PC-3 (cell line): ENCODE results near the gene RXRA.

Source experiments
- EZH2 ChIP-seq: fragments of 300-600 bp; sonication (generic); IDR thresholded peaks from one replicate; pipeline ENCODE4 v1.6.1; 2017; ENCODE audit warnings: antibody characterized with exemption, mild to moderate bottlenecking, low read length; ENCODE audit not compliant: unreplicated experiment
- TF ChIP-seq, protein P1 (sequence below): fragments of 300-600 bp; sonication (generic); conservative IDR thresholded peaks from 2 replicates; pipeline ENCODE4 v1.5.1; 2017; ENCODE audit warnings: antibody characterized with exemption, low read depth, mild to moderate bottlenecking, low read length

DNA sequence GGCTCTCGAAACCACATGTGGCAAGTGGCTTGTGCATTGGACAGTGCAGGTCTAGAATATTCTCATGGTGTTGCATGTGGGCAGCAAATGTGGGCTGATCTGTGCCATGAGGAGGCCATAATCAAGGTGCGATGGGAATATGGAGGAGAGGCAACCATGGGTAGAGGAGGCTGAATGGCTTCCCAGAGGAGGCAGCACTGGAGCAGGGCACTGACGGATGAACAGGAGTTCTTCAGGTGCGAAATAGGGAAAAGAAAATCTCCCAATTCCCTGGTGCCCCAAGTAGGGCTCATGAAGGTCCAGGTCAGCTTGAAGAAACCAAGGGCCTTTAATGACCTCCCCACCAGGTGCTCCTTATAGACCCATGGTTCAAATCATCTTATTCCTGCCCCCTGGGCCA is 126.5 kb downstream of the RXRA start:
- TF ChIP-seq, protein P1, sequence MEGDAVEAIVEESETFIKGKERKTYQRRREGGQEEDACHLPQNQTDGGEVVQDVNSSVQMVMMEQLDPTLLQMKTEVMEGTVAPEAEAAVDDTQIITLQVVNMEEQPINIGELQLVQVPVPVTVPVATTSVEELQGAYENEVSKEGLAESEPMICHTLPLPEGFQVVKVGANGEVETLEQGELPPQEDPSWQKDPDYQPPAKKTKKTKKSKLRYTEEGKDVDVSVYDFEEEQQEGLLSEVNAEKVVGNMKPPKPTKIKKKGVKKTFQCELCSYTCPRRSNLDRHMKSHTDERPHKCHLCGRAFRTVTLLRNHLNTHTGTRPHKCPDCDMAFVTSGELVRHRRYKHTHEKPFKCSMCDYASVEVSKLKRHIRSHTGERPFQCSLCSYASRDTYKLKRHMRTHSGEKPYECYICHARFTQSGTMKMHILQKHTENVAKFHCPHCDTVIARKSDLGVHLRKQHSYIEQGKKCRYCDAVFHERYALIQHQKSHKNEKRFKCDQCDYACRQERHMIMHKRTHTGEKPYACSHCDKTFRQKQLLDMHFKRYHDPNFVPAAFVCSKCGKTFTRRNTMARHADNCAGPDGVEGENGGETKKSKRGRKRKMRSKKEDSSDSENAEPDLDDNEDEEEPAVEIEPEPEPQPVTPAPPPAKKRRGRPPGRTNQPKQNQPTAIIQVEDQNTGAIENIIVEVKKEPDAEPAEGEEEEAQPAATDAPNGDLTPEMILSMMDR = no peak
- TF ChIP-seq EZH2 = no peak
